Measurements from ENCODE around the gene CARD9.

Gene CARD9

GRCh38 chr9:136380381-136380780 is 6.9 kb upstream of the CARD9 start:
- DNase-seq (ENCODE audit: low read depth in 2 of 2), result no peak

GRCh38 chr9:136379891-136380290 is 6.4 kb upstream of the CARD9 start:
- DNase-seq (ENCODE audit: low read depth in 2 of 2), result no peak

- no peak for DNase-seq (ENCODE audit: low read depth in 2 of 2)
Observed at GRCh38 chr9:136379401-136379800, 5.9 kb upstream of the CARD9 start.

GRCh38 chr9:136379003-136379287 is 5.5 kb upstream of the CARD9 start:
- no peak for DNase-seq (ENCODE audit: low read depth in 2 of 2)

- DNase-seq (ENCODE audit: low read depth in 2 of 2), result no peak
Observed at GRCh38 chr9:136378170-136379002, 4.9 kb upstream of the CARD9 start.

GRCh38 chr9:136377341-136378169 is 4.1 kb upstream of the CARD9 start:
- no peak for DNase-seq (ENCODE audit: low read depth in 2 of 2)

GRCh38 chr9:136376457-136376856 is 3.0 kb upstream of the CARD9 start:
- DNase-seq (ENCODE audit: low read depth in 2 of 2), result no peak

- no peak for DNase-seq (ENCODE audit: low read depth in 2 of 2)
Observed at GRCh38 chr9:136375096-136375495, 1.6 kb upstream of the CARD9 start.

GRCh38 chr9:136374183-136374575 is 710 bp upstream of the CARD9 start:
- no peak for DNase-seq (ENCODE audit: low read depth in 2 of 2)

GRCh38 chr9:136372561-136373299 is 739 bp downstream of the CARD9 start:
- peak in 1 of 2 experiments; percentile 20 for DNase-seq (ENCODE audit: low read depth in 2 of 2)

- no peak for DNase-seq (ENCODE audit: low read depth in 2 of 2)
Observed at GRCh38 chr9:136372006-136372405, 1.5 kb downstream of the CARD9 start.

- no peak for DNase-seq (ENCODE audit: low read depth in 2 of 2)
Observed at GRCh38 chr9:136371533-136371880, 2.0 kb downstream of the CARD9 start.

GRCh38 chr9:136370687-136371532 is 2.6 kb downstream of the CARD9 start:
- no peak for DNase-seq (ENCODE audit: low read depth in 2 of 2)

- no peak for DNase-seq (ENCODE audit: low read depth in 2 of 2)
Observed at GRCh38 chr9:136370037-136370436, 3.4 kb downstream of the CARD9 start.

- no peak for DNase-seq (ENCODE audit: low read depth in 2 of 2)
Observed at GRCh38 chr9:136368190-136368589, 5.3 kb downstream of the CARD9 start.

GRCh38 chr9:136367296-136368145 is 5.9 kb downstream of the CARD9 start:
- DNase-seq (ENCODE audit: low read depth in 2 of 2), result no peak

- DNase-seq (ENCODE audit: low read depth in 2 of 2), result no peak
Observed at GRCh38 chr9:136366826-136367225, 6.6 kb downstream of the CARD9 start.

GRCh38 chr9:136365775-136366222 is 7.7 kb downstream of the CARD9 start:
- no peak for DNase-seq (ENCODE audit: low read depth in 2 of 2)

GRCh38 chr9:136364942-136365774 is 8.3 kb downstream of the CARD9 start:
- no peak for DNase-seq (ENCODE audit: low read depth in 2 of 2)

Data from fibroblast of skin of left quadriceps (primary cell).